Adipocyte (in vitro differentiated cells): ENCODE data around the gene DRG1.
"Not testable (repeated sequence)": the region's sequence is repeated elsewhere in the genome, so short reads cannot be mapped to it uniquely, and the experiment has no call there.

ENCODE experiments used
- DNase-seq: peaks from one replicate; pipeline ENCODE4 v3.0.0-alpha.2; 2015; ENCODE audit warnings: low read depth
- H3K27me3 ChIP-seq: replicated peaks from 2 replicates; pipeline ENCODE4 v1.7.0; 2013; ENCODE audit warnings: mild to moderate bottlenecking, low read length, moderate library complexity; ENCODE audit not compliant: control insufficient read depth, insufficient read depth
- H3K36me3 ChIP-seq: 2 replicates; pipeline ENCODE4 v1.7.0; 2013; ENCODE audit warnings: low read length, mild to moderate bottlenecking, moderate library complexity; ENCODE audit not compliant: control insufficient read depth, insufficient read depth, severe bottlenecking
- H3K4me1 ChIP-seq: 2 replicates; pipeline ENCODE4 v1.7.0; 2013; ENCODE audit warnings: mild to moderate bottlenecking, low read length, moderate library complexity; ENCODE audit not compliant: control insufficient read depth, insufficient read depth
- H3K4me3 ChIP-seq: 2 replicates; pipeline ENCODE4 v1.7.0; 2013; ENCODE audit warnings: mild to moderate bottlenecking, low read length, moderate library complexity
- H3K9ac ChIP-seq: 2 replicates; pipeline ENCODE4 v1.7.0; 2013; ENCODE audit warnings: mild to moderate bottlenecking, low read length, moderate library complexity
- H3K9me3 ChIP-seq: 2 replicates; pipeline ENCODE4 v1.7.0; 2013; ENCODE audit warnings: mild to moderate bottlenecking, low read length, moderate library complexity; ENCODE audit not compliant: control insufficient read depth

Gene DRG1, protein sequence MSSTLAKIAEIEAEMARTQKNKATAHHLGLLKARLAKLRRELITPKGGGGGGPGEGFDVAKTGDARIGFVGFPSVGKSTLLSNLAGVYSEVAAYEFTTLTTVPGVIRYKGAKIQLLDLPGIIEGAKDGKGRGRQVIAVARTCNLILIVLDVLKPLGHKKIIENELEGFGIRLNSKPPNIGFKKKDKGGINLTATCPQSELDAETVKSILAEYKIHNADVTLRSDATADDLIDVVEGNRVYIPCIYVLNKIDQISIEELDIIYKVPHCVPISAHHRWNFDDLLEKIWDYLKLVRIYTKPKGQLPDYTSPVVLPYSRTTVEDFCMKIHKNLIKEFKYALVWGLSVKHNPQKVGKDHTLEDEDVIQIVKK

DNA sequence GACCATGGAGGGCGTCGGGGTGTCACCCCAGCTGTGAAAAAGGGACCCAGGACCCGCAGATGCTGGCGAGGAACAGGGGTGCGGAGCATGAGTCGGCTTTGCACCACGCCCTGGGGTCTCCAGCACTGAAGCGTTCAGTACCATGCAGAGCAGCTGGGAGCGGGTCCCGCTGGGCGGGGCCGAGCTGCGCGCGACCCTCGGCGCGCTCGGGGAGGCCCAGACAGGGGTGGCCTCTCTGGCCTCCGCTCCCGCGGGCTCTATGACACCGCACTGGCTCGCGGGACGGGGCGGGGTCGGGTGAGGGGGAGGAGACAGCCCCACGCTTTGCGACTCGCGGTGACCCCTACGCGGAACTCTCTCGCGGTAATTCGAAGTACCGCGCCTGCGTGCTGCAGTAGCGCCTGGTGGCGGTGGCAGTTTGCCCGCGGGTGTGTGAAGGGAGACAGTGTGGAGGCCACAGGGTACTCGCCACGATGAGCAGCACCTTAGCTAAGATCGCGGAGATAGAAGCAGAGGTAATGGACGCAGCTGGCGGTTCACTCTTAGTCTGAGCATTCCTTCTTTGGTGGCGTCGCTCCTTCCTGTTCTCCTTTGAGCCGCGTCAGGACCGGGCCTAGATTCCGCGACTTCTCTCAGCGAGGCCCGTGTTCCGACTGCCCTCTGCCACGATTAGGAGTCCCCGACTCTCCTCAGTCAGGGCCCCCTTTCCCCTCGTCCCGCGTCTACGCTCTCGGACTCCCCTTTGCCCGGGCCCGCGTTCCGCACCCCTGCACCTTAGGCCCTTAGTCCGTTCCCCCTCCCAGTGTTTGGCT lies at the start of gene DRG1:
DRG1 (plus strand) TSS at position 394 of the 812 bp plus-strand sequence; CDS start at position 474, 80 bp downstream.
- Histone ChIP-seq H3K9me3 (no peaks in the 10 kb centered on the region), H3K27me3 (no peaks in the 10 kb centered on the region), H3K4me3 (peak within 1 kb of the TSS; percentile 89), H3K4me1 (peaks cover 28% of the 10 kb centered on the region), H3K36me3 (peaks cover 27% of the 10 kb centered on the region), H3K9ac (peak within 1 kb of the TSS; percentile 94)
- DNase-seq, result peak; percentile 98

DNA sequence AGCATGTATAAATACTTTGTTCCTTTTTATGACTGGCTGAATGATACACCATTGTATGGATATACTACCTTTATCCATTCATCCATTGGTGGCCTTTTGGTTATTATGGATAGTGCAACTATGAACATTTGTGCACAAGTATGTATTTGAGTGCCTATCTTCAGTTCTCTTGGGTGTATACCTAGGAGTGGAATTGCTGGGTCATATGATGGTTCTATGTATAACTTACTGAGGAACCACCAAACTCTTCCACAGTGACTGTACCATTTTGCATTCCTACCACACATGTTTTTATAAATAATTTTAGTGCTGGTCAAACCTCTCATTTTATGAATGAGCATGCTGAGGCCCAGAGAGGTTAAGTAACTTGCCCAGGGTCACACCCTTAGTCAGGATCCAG lies 49.4 kb upstream of the DRG1 start:
- Histone ChIP-seq H3K27me3 (peaks cover 4% of the 10 kb centered on the region), H3K36me3 (no peaks in the 10 kb centered on the region), H3K9me3 (no peaks in the 10 kb centered on the region), H3K9ac (no peak overlapping the region), H3K4me1 (peaks cover 10% of the 10 kb centered on the region), H3K4me3 (no peak overlapping the region)
- DNase-seq, result no peak

DNA sequence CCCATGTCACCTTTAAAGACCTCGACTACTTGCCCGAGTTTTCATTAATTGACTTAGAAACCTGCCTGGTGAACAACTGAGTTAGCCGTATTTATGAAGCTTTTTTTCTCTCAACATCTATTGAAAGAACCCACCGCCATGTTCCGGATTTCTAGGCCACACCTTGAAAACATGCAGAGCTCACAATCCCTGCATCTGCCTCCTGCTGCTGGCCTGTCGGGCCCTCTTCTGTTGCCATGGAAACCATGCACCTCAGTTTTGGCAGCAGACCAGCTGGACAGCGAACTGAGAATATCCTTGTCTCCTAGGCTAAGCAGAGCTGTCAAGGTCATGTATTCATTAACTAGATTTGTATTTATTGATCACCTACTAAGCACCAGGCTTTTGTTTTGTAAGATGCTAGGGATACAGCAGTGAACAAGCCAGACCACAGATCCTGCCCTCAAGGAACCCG lies 49.0 kb upstream of the DRG1 start:
- no peak overlapping the region for H3K9ac ChIP-seq
- H3K4me1 ChIP-seq, result peaks cover 10% of the 10 kb centered on the region
- H3K27me3 ChIP-seq, result peaks cover 4% of the 10 kb centered on the region
- no peaks in the 10 kb centered on the region for H3K9me3 ChIP-seq
- no peak for DNase-seq
- H3K36me3 ChIP-seq, result no peaks in the 10 kb centered on the region
- H3K4me3 ChIP-seq, result no peak overlapping the region

DNA sequence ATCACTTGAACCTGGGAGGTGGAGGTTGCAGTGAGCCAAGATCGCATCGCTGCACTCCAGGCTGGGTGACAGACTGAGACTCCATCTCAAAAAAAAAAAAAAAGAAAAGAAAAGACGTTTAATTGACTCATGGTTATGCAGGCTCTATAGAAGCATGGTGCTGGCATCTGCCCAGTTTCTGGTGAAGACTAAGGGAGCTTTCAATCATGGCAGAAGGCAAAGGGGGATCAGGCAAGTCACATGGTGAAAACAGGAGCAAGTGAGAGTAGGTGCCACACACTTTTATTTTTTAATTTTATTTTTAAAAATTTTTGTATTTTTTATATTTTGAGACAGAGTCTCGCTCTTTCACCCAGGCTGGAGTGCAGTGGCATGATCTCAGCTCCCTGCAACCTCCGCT lies 44.9 kb upstream of the DRG1 start:
- Histone ChIP-seq H3K4me1 (no peaks in the 10 kb centered on the region), H3K9me3 (no peaks in the 10 kb centered on the region), H3K4me3 (no peak overlapping the region), H3K27me3 (peaks cover 4% of the 10 kb centered on the region), H3K36me3 (no peaks in the 10 kb centered on the region), H3K9ac (no peak overlapping the region)
- no peak for DNase-seq

- no peaks in the 10 kb centered on the region for H3K36me3 ChIP-seq
- no peaks in the 10 kb centered on the region for H3K27me3 ChIP-seq
- H3K9me3 ChIP-seq, result no peaks in the 10 kb centered on the region
- H3K4me1 ChIP-seq, result no peaks in the 10 kb centered on the region
- no peak overlapping the region for H3K9ac ChIP-seq
- H3K4me3 ChIP-seq, result no peak overlapping the region
- DNase-seq, result no peak
Observed at GRCh38 chr22:31360029-31360428, 39.4 kb upstream of the DRG1 start.

DNA sequence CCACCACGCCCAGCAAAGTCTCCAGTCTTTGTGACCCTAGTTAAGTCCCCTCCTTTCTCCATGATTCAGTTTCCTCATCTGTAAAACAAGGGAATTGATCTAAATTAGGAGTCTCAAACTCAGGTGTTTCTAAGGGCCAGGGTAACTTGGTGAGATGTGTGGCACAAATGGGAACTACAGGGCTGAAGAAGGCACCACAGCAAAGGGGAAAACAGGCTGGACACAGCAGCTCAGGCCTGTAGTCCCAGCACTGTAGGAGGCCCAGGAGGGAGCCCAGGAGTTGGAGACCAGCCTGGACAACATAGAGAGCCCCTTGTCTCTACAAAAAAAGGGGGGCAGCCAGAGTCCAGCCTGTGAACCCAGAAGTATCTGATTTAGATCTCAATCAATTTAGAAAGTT lies 37.7 kb upstream of the DRG1 start:
- Histone ChIP-seq H3K4me3 (no peak overlapping the region), H3K9me3 (no peaks in the 10 kb centered on the region), H3K27me3 (no peaks in the 10 kb centered on the region), H3K36me3 (no peaks in the 10 kb centered on the region), H3K9ac (no peak overlapping the region), H3K4me1 (no peaks in the 10 kb centered on the region)
- DNase-seq, result no peak

GRCh38 chr22:31363885-31364465 lies 35.4 kb upstream of the DRG1 start:
- no peak overlapping the region for H3K4me3 ChIP-seq
- no peak overlapping the region for H3K9ac ChIP-seq
- DNase-seq, result no peak
- no peaks in the 10 kb centered on the region for H3K36me3 ChIP-seq
- H3K27me3 ChIP-seq, result no peaks in the 10 kb centered on the region
- H3K9me3 ChIP-seq, result no peaks in the 10 kb centered on the region
- no peaks in the 10 kb centered on the region for H3K4me1 ChIP-seq

GRCh38 chr22:31367426-31367825 lies 32.0 kb upstream of the DRG1 start:
- H3K9me3 ChIP-seq, result no peaks in the 10 kb centered on the region
- H3K36me3 ChIP-seq, result no peaks in the 10 kb centered on the region
- no peak overlapping the region for H3K9ac ChIP-seq
- H3K4me1 ChIP-seq, result no peaks in the 10 kb centered on the region
- no peak overlapping the region for H3K4me3 ChIP-seq
- no peak for DNase-seq
- H3K27me3 ChIP-seq, result no peaks in the 10 kb centered on the region

DNA sequence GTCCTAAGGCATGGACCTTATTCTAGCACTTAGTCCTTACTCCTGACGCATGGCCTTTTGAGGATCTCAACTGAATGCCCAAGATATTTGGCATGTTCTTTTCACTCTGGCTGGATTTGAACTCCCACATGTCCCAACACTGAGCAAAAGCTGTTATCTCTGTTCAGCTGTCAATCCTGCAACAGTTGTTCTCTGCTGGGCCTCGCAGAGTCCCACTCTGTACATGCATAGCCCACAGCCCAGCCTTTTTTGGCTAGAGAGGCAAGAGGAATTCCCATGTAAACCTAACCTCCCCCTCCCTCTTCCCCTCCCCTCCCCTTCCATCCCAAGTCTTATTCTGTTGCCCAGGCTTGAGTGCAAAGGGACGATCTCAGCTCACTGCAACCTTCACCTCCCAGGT lies 21.8 kb upstream of the DRG1 start:
- peaks cover 12% of the 10 kb centered on the region for H3K4me1 ChIP-seq
- no peaks in the 10 kb centered on the region for H3K36me3 ChIP-seq
- H3K4me3 ChIP-seq, result peak overlapping the region; percentile 42
- no peaks in the 10 kb centered on the region for H3K9me3 ChIP-seq
- H3K9ac ChIP-seq, result peak overlapping the region; percentile 65
- H3K27me3 ChIP-seq, result no peaks in the 10 kb centered on the region
- DNase-seq, result peak; percentile 12

- no peaks in the 10 kb centered on the region for H3K36me3 ChIP-seq
- H3K4me3 ChIP-seq, result peak overlapping the region; percentile 42
- H3K9me3 ChIP-seq, result no peaks in the 10 kb centered on the region
- peak overlapping the region; percentile 65 for H3K9ac ChIP-seq
- peak; percentile 84 for DNase-seq
- H3K4me1 ChIP-seq, result peaks cover 12% of the 10 kb centered on the region
- H3K27me3 ChIP-seq, result no peaks in the 10 kb centered on the region
Observed at GRCh38 chr22:31378123-31378522, 21.3 kb upstream of the DRG1 start.

- not testable (repeated sequence) for H3K4me3 ChIP-seq, H3K36me3 ChIP-seq, H3K27me3 ChIP-seq, H3K9me3 ChIP-seq
- Histone ChIP-seq H3K4me1 (peaks cover 12% of the 10 kb centered on the region), H3K9ac (peak overlapping the region; percentile 65)
- peak; percentile 27 for DNase-seq
Observed at GRCh38 chr22:31378651-31379050, 20.8 kb upstream of the DRG1 start.
